ENCODE results near the gene PRG2.

Gene PRG2

DNA sequence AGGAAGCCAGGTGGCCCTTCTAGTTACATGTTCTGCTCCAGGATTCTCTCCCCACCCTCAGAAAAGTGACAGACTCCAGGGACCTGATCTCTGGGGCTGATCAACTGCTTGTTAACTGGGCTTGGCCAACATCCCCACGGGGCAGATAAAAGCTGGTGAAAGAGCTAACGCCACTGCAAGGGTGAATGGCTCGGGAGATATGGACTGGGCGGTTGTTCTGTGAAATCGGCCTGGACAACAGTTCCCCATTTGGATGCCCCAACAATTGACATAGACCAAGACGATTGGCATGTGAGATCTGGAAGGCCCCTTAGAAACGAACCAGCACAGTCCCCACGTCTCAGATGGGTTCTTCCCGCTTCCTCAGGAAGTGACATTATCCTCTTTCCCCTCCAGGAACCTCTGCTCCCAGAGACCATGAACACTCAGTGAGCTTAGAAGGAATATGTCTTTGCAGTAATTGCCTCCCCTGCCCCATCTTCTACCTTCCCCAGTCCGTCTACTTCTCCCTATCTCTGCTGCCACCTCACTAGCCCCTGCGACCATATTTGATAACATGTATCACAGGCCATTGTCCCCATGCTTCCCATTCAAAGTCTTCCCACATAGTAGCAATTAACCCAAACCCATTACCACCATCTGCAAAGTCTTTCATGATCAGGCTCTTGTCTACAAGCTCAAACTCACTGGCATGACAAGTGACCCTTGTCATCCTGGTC, 5.6 kb upstream of the PRG2 start:
- TF ChIP-seq, protein P1, sequence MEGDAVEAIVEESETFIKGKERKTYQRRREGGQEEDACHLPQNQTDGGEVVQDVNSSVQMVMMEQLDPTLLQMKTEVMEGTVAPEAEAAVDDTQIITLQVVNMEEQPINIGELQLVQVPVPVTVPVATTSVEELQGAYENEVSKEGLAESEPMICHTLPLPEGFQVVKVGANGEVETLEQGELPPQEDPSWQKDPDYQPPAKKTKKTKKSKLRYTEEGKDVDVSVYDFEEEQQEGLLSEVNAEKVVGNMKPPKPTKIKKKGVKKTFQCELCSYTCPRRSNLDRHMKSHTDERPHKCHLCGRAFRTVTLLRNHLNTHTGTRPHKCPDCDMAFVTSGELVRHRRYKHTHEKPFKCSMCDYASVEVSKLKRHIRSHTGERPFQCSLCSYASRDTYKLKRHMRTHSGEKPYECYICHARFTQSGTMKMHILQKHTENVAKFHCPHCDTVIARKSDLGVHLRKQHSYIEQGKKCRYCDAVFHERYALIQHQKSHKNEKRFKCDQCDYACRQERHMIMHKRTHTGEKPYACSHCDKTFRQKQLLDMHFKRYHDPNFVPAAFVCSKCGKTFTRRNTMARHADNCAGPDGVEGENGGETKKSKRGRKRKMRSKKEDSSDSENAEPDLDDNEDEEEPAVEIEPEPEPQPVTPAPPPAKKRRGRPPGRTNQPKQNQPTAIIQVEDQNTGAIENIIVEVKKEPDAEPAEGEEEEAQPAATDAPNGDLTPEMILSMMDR (IDR thresholded peaks at IDR 0.05): no peak
- TF ChIP-seq ZFX (IDR thresholded peaks at IDR 0.05; ENCODE audit: borderline replicate concordance): no peak
- no peak overlapping the region for H3K27ac ChIP-seq

GRCh38 chr11:57394203-57394965, 3.9 kb upstream of the PRG2 start:
- TF ChIP-seq, protein P1 (IDR thresholded peaks at IDR 0.05): no peak
- no peak for TF ChIP-seq ZFX (IDR thresholded peaks at IDR 0.05; ENCODE audit: borderline replicate concordance)
- H3K27ac ChIP-seq: no peak overlapping the region

DNA sequence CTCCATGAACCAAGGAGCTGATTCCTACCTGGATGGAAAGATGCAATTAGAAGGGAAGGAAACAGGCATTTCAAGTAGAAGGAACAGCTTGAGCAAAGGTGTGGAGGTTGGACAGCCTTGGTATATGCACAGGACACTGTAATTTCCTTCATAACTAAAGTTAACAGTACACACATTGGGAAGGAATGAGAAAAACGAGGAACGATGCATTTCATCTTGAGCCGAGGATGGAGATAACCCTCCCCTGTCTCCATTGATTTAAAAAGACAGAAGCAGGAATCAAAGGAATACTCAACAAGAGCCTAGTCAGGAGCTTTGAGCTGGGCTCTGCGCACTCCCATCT, 2.3 kb upstream of the PRG2 start:
- TF ChIP-seq, protein P1 (IDR thresholded peaks at IDR 0.05): no peak
- no peak for TF ChIP-seq ZFX (IDR thresholded peaks at IDR 0.05; ENCODE audit: borderline replicate concordance)
- no peak overlapping the region for H3K27ac ChIP-seq

DNA sequence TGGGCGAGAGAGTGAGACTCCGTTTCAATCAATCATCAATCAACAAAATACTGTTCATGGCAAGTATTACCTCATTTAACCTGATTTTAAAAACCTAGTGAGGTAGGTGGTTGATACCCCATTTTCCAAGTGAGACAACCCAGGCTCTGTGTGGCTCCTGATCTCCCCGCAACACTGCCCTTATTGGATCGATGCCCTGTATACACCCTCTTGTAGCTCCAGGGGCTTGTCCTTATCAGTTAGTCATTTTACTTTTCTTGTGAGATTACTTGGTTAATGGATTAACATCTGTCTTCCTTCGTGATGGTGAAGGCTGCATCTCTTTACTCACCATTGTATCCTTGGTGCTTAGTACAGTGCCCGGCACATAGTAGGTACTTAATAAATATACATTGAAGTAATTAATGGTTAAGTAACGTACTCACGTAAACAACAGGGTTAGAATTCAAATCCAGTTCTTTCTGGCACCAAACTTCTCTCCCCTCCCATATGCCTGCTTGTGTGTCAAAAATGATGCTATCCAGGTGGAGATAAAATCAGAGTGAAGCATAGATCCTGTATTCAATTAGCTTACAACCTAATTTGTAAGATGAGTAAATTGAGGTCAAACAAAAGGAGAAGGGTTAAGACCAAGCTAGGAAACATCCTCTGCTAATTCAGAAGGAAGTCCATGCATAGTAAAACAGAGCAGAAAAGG, 1.8 kb upstream of the PRG2 start:
- TF ChIP-seq, protein P1 (IDR thresholded peaks at IDR 0.05): no peak
- TF ChIP-seq ZFX (IDR thresholded peaks at IDR 0.05; ENCODE audit: borderline replicate concordance): no peak
- no peak overlapping the region for H3K27ac ChIP-seq

DNA sequence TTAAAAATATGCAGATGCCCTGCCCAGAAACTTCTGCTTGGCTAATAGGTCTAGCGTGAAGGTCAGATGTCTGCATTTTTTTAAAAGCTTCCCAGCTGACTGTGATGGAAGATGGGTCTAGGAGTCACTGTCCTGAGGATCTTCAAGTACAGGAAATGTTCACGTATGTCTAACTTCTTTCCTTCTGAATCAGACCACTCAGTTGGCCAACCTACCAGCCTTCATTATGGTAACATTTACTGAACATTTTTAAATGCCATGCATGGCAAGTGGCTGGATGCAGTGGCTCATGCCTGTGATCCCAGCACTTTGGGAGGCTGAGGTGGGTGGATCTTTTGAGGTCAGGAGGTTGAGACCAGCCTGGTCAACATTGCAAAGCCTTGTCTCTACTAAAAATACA, 1.1 kb upstream of the PRG2 start:
- TF ChIP-seq ZFX (IDR thresholded peaks at IDR 0.05; ENCODE audit: borderline replicate concordance): no peak
- TF ChIP-seq, protein P1 (IDR thresholded peaks at IDR 0.05): no peak
- no peak overlapping the region for H3K27ac ChIP-seq

DNA sequence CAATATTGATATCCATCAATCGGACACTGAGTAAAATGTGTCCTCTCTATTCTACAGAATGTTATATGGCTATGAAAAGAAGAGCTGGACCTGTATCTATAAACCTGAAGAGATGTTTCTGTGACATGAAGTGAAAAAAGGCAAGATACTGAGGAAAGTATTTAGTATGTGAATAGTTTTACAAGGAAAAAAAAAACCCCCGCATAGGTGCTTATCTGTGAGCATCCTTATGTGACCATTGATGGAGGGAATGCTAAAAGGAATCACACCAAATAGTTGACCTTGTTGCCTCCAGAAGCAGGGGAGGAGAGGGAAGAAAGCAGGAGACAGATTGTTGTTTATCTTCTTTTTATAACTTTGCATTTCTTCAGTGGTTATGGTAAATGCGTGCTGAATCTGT, 661 bp upstream of the PRG2 start:
- H3K27ac ChIP-seq: no peak overlapping the region
- TF ChIP-seq, protein P1 (IDR thresholded peaks at IDR 0.05): no peak
- no peak for TF ChIP-seq ZFX (IDR thresholded peaks at IDR 0.05; ENCODE audit: borderline replicate concordance)

Data from 22Rv1 (cell line).